Activated CD8-positive, alpha-beta memory T cell treated with anti-CD3 and anti-CD28 coated beads, Interleukin-2, amount 50 U/mL, for 48 hours (primary cell): ENCODE data around the gene OR52E8.

ENCODE experiments used
- DNase-seq: peaks from one replicate; pipeline ENCODE4 v3.0.0-alpha.2; 2020

The OR52E8 gene

GRCh38 chr11:5807580-5807979, 49.9 kb downstream of the OR52E8 start:
- no peak for DNase-seq
